Mucosa of descending colon (tissue), 3 donors: Measurements from ENCODE around the gene ZBTB46. TPM values are rescaled to one million over a fixed set of nuclear protein-coding genes. Genes with fewer than 3 reads are reported as not detected.

ENCODE experiments used
- ATAC-seq: fragments of 200-7000 bp; cut with Tn5 transposase; one replicate; pipeline ENCODE4 v1.9.1; 2020; ENCODE audit warnings: mild to moderate bottlenecking, moderate library complexity
- DNase-seq, 3 donors: peaks; one replicate each; pipeline ENCODE4 v3.0.0-alpha.2; 2020
- H3K36me3 ChIP-seq: fragments of 200-600 bp; one replicate; pipeline ENCODE4 v1.8.0; 2021; ENCODE audit warnings: low read depth, mild to moderate bottlenecking
- H3K4me1 ChIP-seq: fragments of 200-600 bp; one replicate; pipeline ENCODE4 v1.8.0; 2021; ENCODE audit warnings: low read depth, mild to moderate bottlenecking
- H3K4me3 ChIP-seq: fragments of 200-600 bp; one replicate; pipeline ENCODE4 v1.8.0; 2021; ENCODE audit warnings: mild to moderate bottlenecking
- H3K9me3 ChIP-seq: fragments of 200-600 bp; one replicate; pipeline ENCODE4 v1.8.0; 2021; ENCODE audit warnings: mild to moderate bottlenecking
- CTCF ChIP-seq: fragments of 200-600 bp; IDR thresholded peaks from one replicate; pipeline ENCODE4 v1.8.0; 2022; ENCODE audit warnings: antibody characterized with exemption, mild to moderate bottlenecking
- intact Hi-C, 2 donors: fragments of 100-400 bp; cut with DNase I in 1 of 2; cut with micrococcal nuclease in 1 of 2; formaldehyde crosslinking; loops; one replicate each; pipeline versions ENCODE4 v1.11.0 to v1.11.1; 2022; cut with DNase I, micrococcal nuclease
- total RNA-seq, 3 donors: library from RNA; stranded (reverse); fragmentation: NEBNext Ultra II Directional in 2 of 3; extraction: Animal tissue kit (Norgen Biotek cat#: 25700) in 2 of 3; gene quantifications; one replicate each; pipeline versions ENCODE4 v1.2.1 to v1.2.4, GENCODE V29; 2021 to 2023
- donor health status: DM: no; HTN: no; CAD: no; lungs with moderate emphysema.
- donor health status: DM: no; HTN: no; CAD: no.
- donor health status: DM: no; HTN: yes; CAD: no.

The ZBTB46 gene
- total RNA-seq, 3 donors from 2014 or later: 3.1 to 5.7 (median 3.3) TPM

- TF ChIP-seq CTCF: no peak
- intact Hi-C loops: no loop called here
- Histone ChIP-seq H3K4me1 (peaks cover 35% of the 10 kb centered on the region), H3K9me3 (no peaks in the 10 kb centered on the region), H3K36me3 (no peaks in the 10 kb centered on the region), H3K4me3 (no peak overlapping the region)
- ATAC-seq (no peak), DNase-seq (peak in 1 of 3 donors; percentile 51)
These were observed 130.6 kb downstream of the ZBTB46 start for GRCh38 chr20:63700199-63701050.

GRCh38 chr20:63699466-63700198, 131.4 kb downstream of the ZBTB46 start:
- ATAC-seq: no peak

GRCh38 chr20:63698739-63699465, 132.2 kb downstream of the ZBTB46 start:
- H3K36me3 ChIP-seq: no peaks in the 10 kb centered on the region
- TF ChIP-seq CTCF: no peak
- H3K4me3 ChIP-seq: no peak overlapping the region
- H3K9me3 ChIP-seq: no peaks in the 10 kb centered on the region
- intact Hi-C loops: no loop called here
- peak in 2 of 3 donors; percentile 46 to 77 for DNase-seq
- H3K4me1 ChIP-seq: peaks cover 35% of the 10 kb centered on the region
- peak; percentile 1 for ATAC-seq

More at GRCh38 chr20:63699466-63700198, 131.4 kb downstream of the ZBTB46 start:
- DNase-seq: peak in 1 of 3 donors; percentile 56
- Histone ChIP-seq H3K36me3 (no peaks in the 10 kb centered on the region), H3K4me1 (peaks cover 35% of the 10 kb centered on the region), H3K9me3 (no peaks in the 10 kb centered on the region), H3K4me3 (no peak overlapping the region)
- TF ChIP-seq CTCF: no peak
- intact Hi-C loops: no loop called here

- H3K4me3 ChIP-seq: no peak overlapping the region
- ATAC-seq (no peak), DNase-seq (peak in 1 of 3 donors; percentile 30)
- H3K4me1 ChIP-seq: peaks cover 35% of the 10 kb centered on the region
- intact Hi-C loops: no loop called here
- H3K9me3 ChIP-seq: no peaks in the 10 kb centered on the region
- no peaks in the 10 kb centered on the region for H3K36me3 ChIP-seq
- no peak for TF ChIP-seq CTCF
These were observed 133.1 kb downstream of the ZBTB46 start for GRCh38 chr20:63697868-63698545.

DNA sequence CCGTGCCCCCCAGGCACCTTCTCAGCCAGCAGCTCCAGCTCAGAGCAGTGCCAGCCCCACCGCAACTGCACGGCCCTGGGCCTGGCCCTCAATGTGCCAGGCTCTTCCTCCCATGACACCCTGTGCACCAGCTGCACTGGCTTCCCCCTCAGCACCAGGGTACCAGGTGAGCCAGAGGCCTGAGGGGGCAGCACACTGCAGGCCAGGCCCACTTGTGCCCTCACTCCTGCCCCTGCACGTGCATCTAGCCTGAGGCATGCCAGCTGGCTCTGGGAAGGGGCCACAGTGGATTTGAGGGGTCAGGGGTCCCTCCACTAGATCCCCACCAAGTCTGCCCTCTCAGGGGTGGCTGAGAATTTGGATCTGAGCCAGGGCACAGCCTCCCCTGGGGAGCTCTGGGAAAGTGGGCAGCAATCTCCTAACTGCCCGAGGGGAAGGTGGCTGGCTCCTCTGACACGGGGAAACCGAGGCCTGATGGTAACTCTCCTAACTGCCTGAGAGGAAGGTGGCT, 133.7 kb downstream of the ZBTB46 start:
- Histone ChIP-seq H3K36me3 (no peaks in the 10 kb centered on the region), H3K9me3 (no peaks in the 10 kb centered on the region), H3K4me1 (peaks cover 36% of the 10 kb centered on the region), H3K4me3 (no peak overlapping the region)
- ATAC-seq (peak; percentile 0), DNase-seq (peak in 2 of 3 donors; percentile 30 to 58)
- no peak for TF ChIP-seq CTCF
- intact Hi-C loops: no loop called here
